ENCODE measurements around the gene PEX14.

DNA sequence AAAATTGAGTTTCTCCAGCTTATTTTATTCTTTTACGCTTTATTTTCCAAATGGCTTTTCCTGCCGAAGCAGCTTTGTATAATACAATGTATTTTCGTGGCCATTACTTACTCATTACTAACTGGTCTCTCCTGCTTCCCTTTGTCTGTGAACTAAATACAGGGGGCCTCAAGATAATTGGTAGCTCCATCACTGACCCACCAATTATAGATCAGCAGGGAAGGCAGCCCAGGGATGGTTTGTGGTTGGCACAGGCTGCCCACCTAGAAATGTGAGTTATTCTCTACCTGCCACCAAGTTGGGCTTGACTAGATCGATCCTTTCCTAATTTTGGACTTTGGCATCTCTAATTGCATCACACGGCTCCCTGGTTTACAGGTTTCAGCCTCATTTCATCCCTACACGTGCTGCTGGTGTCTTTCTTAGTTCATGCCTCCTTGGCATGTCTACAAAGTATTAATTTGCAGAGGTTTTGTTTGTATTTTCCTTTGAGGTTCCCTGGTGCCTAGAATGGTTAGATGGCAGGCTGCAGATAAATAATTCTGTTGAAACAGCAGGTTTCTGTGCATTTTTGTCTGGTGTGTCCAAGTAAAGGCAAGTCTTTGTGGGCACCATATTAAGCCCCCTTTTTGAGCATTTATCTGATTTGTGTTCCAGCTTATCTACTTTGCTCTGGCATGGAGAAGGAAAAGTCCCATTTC, 35.2 kb downstream of the PEX14 start:
- no peak for TF ChIP-seq CTCF (IDR thresholded peaks at IDR 0.05)
- no peak for TF ChIP-seq POLR2AphosphoS5 (IDR thresholded peaks at IDR 0.05)
- no peak for TF ChIP-seq POLR2A (IDR thresholded peaks at IDR 0.05)
